GM12878 (cell line): ENCODE results near the gene LPCAT3. TPM values are rescaled to one million over a fixed set of nuclear protein-coding genes. Genes with fewer than 3 reads are reported as not detected.

Experiments
- ATAC-seq: fragments of 200-7000 bp; cut with Tn5 transposase; 3 replicates; pipeline ENCODE4 v1.9.1; 2020; ENCODE audit warnings: mild to moderate bottlenecking, moderate library complexity
- BruUV-seq: library from RNA; stranded (reverse); fragments of 400-500 nt; replicated peaks from 2 replicates; lab custom pipeline; 2021; lab: Mats Ljungman, UMichigan
- CTCF ChIA-PET: fragments of 300-600 bp; sonication (Branson Sonifier 250); formaldehyde crosslinking; extraction: SDS; loops from one replicate; lab custom pipeline; 2021; ENCODE audit warnings: inconsistent platforms; lab: Yijun Ruan, JAX
- POLR2A ChIA-PET: fragments of 350-600 bp; formaldehyde crosslinking; extraction: SDS; loops from one replicate; lab custom pipeline; 2021; ENCODE audit warnings: inconsistent platforms; lab: Charles Lee
- RAD21 ChIA-PET: fragments of 300-600 bp; sonication (Branson Sonifier 250); formaldehyde crosslinking; loops from one replicate; lab custom pipeline; 2023; ENCODE audit warnings: antibody characterized with exemption; ENCODE audit not compliant: unreplicated experiment; lab: Charles Lee
- SMC1A ChIA-PET: fragments of 300-600 bp; sonication (Branson Sonifier 250); formaldehyde crosslinking; loops from one replicate; lab custom pipeline; 2023; ENCODE audit not compliant: unreplicated experiment, uncharacterized antibody; lab: Charles Lee
- DNase-seq: peaks from one replicate; pipeline ENCODE4 v3.0.0-alpha.2; 2011; ENCODE audit warnings: low read depth, low spot score
- FAIRE-seq: peaks from 3 replicates; lab custom pipeline; 2011; peaks lifted over from hg19 to GRCh38; lab: Jason Lieb, UNC
- H2AFZ ChIP-seq: 2 replicates; pipeline ENCODE4 v1.6.0; 2011; ENCODE audit warnings: low read depth, low read length, control low read depth; ENCODE audit not compliant: control insufficient read depth
- H3K27ac ChIP-seq: 2 replicates; pipeline ENCODE4 v1.5.1; 2011; ENCODE audit warnings: control low read depth; ENCODE audit not compliant: control insufficient read depth, insufficient read depth
- H3K27me3 ChIP-seq, 2 experiments: replicated peaks in 1 of 2; 2 replicates each; pipeline versions ENCODE4 v1.6.0 to v1.6.1; 2011; ENCODE audit warnings: low read length in 1 of 2; ENCODE audit not compliant: control insufficient read depth in 2 of 2, insufficient read depth in 2 of 2
- H3K36me3 ChIP-seq, 2 experiments: 2 replicates each; pipeline ENCODE4 v1.5.1; 2011; ENCODE audit warnings: low read length in 1 of 2; ENCODE audit not compliant: control insufficient read depth in 2 of 2, insufficient read depth in 2 of 2
- H3K4me1 ChIP-seq: 2 replicates; pipeline ENCODE4 v1.6.1; 2011; ENCODE audit warnings: mild to moderate bottlenecking, low read length, moderate library complexity, mixed read lengths; ENCODE audit not compliant: control insufficient read depth, insufficient read depth
- H3K4me2 ChIP-seq: 2 replicates; pipeline ENCODE4 v1.6.0; 2011; ENCODE audit warnings: control low read depth; ENCODE audit not compliant: control insufficient read depth, insufficient read depth
- H3K4me3 ChIP-seq: fragments of 200-600 bp; sonication (generic); 2 replicates; pipeline ENCODE4 v1.5.1; 2016
- H3K79me2 ChIP-seq: 2 replicates; pipeline ENCODE4 v1.6.0; 2011; ENCODE audit warnings: low read length; ENCODE audit not compliant: control insufficient read depth, insufficient read depth
- H3K9ac ChIP-seq: 2 replicates; pipeline ENCODE4 v1.8.0; 2011; ENCODE audit warnings: low read length, control low read depth, mixed read lengths; ENCODE audit not compliant: control insufficient read depth, insufficient read depth
- H3K9me3 ChIP-seq: replicated peaks from 3 replicates; pipeline ENCODE4 v1.5.1; 2011; ENCODE audit warnings: mild to moderate bottlenecking, low read length; ENCODE audit not compliant: control insufficient read depth, insufficient read depth
- H4K20me1 ChIP-seq: 2 replicates; pipeline ENCODE4 v1.6.0; 2011; ENCODE audit not compliant: control insufficient read depth, insufficient read depth
- BRCA1 ChIP-seq: IDR thresholded peaks from 2 replicates; pipeline ENCODE4 v1.6.1; 2011; ENCODE audit warnings: low read depth, low read length, improper control_type of control experiment
- CBX5 ChIP-seq: sonication (generic); IDR thresholded peaks from 2 replicates; pipeline ENCODE4 v1.6.1; 2016; ENCODE audit warnings: low read depth, moderate library complexity, mild to moderate bottlenecking, inconsistent platforms
- CHD2 ChIP-seq: IDR thresholded peaks from 2 replicates; pipeline ENCODE4 v1.6.1; 2011; ENCODE audit warnings: low read depth, low read length, improper control_type of control experiment, borderline replicate concordance
- GATAD2B ChIP-seq: fragments of 450-650 bp; conservative IDR thresholded peaks from 2 replicates; pipeline ENCODE4 v1.6.1; 2017; ENCODE audit warnings: low read depth, mild to moderate bottlenecking, moderate library complexity
- HDAC2 ChIP-seq: fragments of 200-600 bp; sonication (generic); IDR thresholded peaks from 2 replicates; pipeline ENCODE4 v1.6.1; 2017
- HDAC6 ChIP-seq: fragments of 200-600 bp; sonication (generic); IDR thresholded peaks from one replicate; pipeline ENCODE4 v1.8.0; 2017; ENCODE audit warnings: antibody characterized with exemption; ENCODE audit not compliant: unreplicated experiment
- HDGF ChIP-seq: fragments of 450-650 bp; IDR thresholded peaks from 2 replicates; pipeline ENCODE4 v1.6.1; 2016; ENCODE audit warnings: antibody characterized with exemption
- JUND ChIP-seq: IDR thresholded peaks from 2 replicates; pipeline ENCODE4 v1.6.1; 2012; ENCODE audit warnings: low read depth, mild to moderate bottlenecking, low read length, improper control_type of control experiment, moderate library complexity
- NBN ChIP-seq: fragments of 450-650 bp; IDR thresholded peaks from 2 replicates; pipeline ENCODE4 v1.6.1; 2016
- NR2C1 ChIP-seq: fragments of 450-650 bp; IDR thresholded peaks from 2 replicates; pipeline ENCODE4 v1.6.1; 2017; ENCODE audit warnings: antibody characterized with exemption, mild to moderate bottlenecking, moderate library complexity
- POLR2AphosphoS2 ChIP-seq: IDR thresholded peaks from 2 replicates; pipeline ENCODE4 v1.6.1; 2011; ENCODE audit warnings: low read depth, mild to moderate bottlenecking, low read length, improper control_type of control experiment, moderate library complexity
- TBL1XR1 ChIP-seq: IDR thresholded peaks from 2 replicates; pipeline ENCODE4 v1.6.1; 2012; ENCODE audit warnings: low read depth, low read length, improper control_type of control experiment
- ZBTB4 ChIP-seq: fragments of 450-650 bp; formaldehyde crosslinking; IDR thresholded peaks from 2 replicates; pipeline ENCODE4 v1.4.0; 2022; ENCODE audit warnings: mild to moderate bottlenecking, moderate library complexity
- ZBTB40 ChIP-seq: fragments of 450-650 bp; IDR thresholded peaks from 2 replicates; pipeline ENCODE4 v1.6.1; 2016; ENCODE audit warnings: mild to moderate bottlenecking, moderate library complexity, borderline replicate concordance
- ZNF207 ChIP-seq: fragments of 450-650 bp; IDR thresholded peaks from 2 replicates; pipeline ENCODE4 v1.6.1; 2014; ENCODE audit warnings: antibody characterized with exemption, mild to moderate bottlenecking, borderline replicate concordance
- WGBS: methylation state at CpG from one replicate; pipeline ENCODE4 v1.1.6; 2016; ENCODE audit warnings: low lambda C conversion rate; ENCODE audit not compliant: insufficient replicate concordance, insufficient coverage; ENCODE audit errors: missing lambda C conversion rate; 5-methylcytosine and 5-hydroxymethylcytosine counted together
- in situ Hi-C: fragments of 300-500 bp; cut with MboI; formaldehyde crosslinking; loops from 9 replicates; pipeline ENCODE4 v1.14.3; 2018; ENCODE audit warnings: mixed read lengths
- intact Hi-C: fragments of 100-400 bp; cut with micrococcal nuclease; formaldehyde crosslinking; loops from one replicate; pipeline ENCODE4 v1.14.2; 2022; ENCODE audit not compliant: unreplicated experiment
- polyA plus RNA-seq, 11 experiments: library from polyadenylated mRNA; depleted of rRNA in 4 of 11; unstranded in 6 of 11; stranded (reverse) in 5 of 11; fragments of >200 nt; fragmentation: Nextera tagmentation in 4 of 11; fragmentation: Illumina TruSeq in 1 of 11; extraction: Ambion mirVana in 4 of 11; extraction: Trizol in 1 of 11; gene quantifications; 1 replicate in 1 of 11; 2 replicates in 10 of 11; pipeline versions ENCODE4 v1.2.1 to v1.2.3, GENCODE V29; 2011 to 2016; ENCODE audit warnings: inconsistent platforms in 2 of 11, missing spikeins in 2 of 11, low read depth in 1 of 11
- total RNA-seq, 4 experiments: library from RNA; depleted of rRNA in 3 of 4; stranded (reverse); fragments of >200 nt in 3 of 4; fragmentation: Illumina TruSeq in 1 of 4; extraction: Trizol in 1 of 4; gene quantifications; 2 replicates each; pipeline versions ENCODE4 v1.2.1 to v1.2.3, GENCODE V29; 2013 to 2021

LPCAT3 gene
- total and polyA plus RNA-seq, 10 of the 15 experiments (the other 5 are each of a cell fraction or from before 2014, with no cell fraction given): 2.6 to 48.3 (median 23.0) TPM

GRCh38 chr12:6961695-6962284 lies 56.5 kb downstream of the LPCAT3 start:
- Histone ChIP-seq H3K27ac (peak overlapping the region; percentile 99), H3K4me1 (peaks cover 65% of the 10 kb centered on the region), H3K36me3 (peaks cover 20 to 34% of the 10 kb centered on the region in 2 experiments), H2AFZ (peak overlapping the region; percentile 46), H3K9ac (peak overlapping the region; percentile 91), H3K4me2 (peak overlapping the region; percentile 99; the same call in 1 of the 2 replicates), H3K79me2 (peaks cover 44% of the 10 kb centered on the region), H3K4me3 (peak overlapping the region; percentile 37), H3K27me3 (no peaks in the 10 kb centered on the region), H3K9me3 (no peaks in the 10 kb centered on the region), H4K20me1 (no peaks in the 10 kb centered on the region)
- ChIA-PET CTCF (interaction anchor here (0.8 to 13.2 kb wide), 11 partner anchors 14 to 152 kb away, joined by 3 to 645 read pairs (median 5); partner anchors contain the start of genes C12orf57, LPCAT3, PTPN6 and RNU7-1), RAD21 (interaction anchor here (0.5 to 13.5 kb wide), 9 partner anchors 10 to 150 kb away, joined by 3 to 426 read pairs (median 4); partner anchors contain the start of genes C12orf57, PTPN6, RNU7-1 and SPSB2), SMC1A (interaction anchor here (0.9 to 13.2 kb wide), 8 partner anchors 14 to 151 kb away, joined by 3 to 395 read pairs (median 4); partner anchors contain the start of genes C12orf57, CDCA3, PTPN6 and RNU7-1), POLR2A (interaction anchor here (0.5 to 13.5 kb wide), 4 partner anchors 17 to 35 kb away, joined by 4 to 524 read pairs (median 5); partner anchors contain the start of genes C12orf57, PTPN6 and RNU7-1)
- intact Hi-C loops: loop anchor here (1.0 to 5.0 kb wide), 2 partner anchors 8 to 151 kb away; no protein-coding TSS in a partner anchor
- in situ Hi-C loops: loop anchor here (5.0 to 25.0 kb wide), 2 partner anchors 151 to 1676 kb away; no protein-coding TSS in a partner anchor
- ATAC-seq (peak; percentile 28), DNase-seq (no peak), FAIRE-seq (no peak)
- no TSS peak for BruUV-seq
- WGBS: 0% methylated on average over 16 of the region's 16 CpGs
- TF ChIP-seq POLR2AphosphoS2: peak; percentile 34; the same call in 1 of the 2 replicates
- no peak for TF ChIP-seq NR2C1
- TF ChIP-seq ZBTB4 (CRISPR knock-in tag): no peak
- 0 out of 2 replicates have a peak, but pooled peaks have one; percentile 44 for TF ChIP-seq NBN
- no peak for TF ChIP-seq JUND
- TF ChIP-seq HDAC2: no peak
- no peak for TF ChIP-seq ZNF207
- TF ChIP-seq HDAC6: no peak
- TF ChIP-seq BRCA1: no peak
- TF ChIP-seq GATAD2B: no peak; the same call in 1 of the 2 replicates
- no peak for TF ChIP-seq CBX5
- no peak for TF ChIP-seq CHD2
- TF ChIP-seq ZBTB40: no peak; the same call in 1 of the 2 replicates
- TF ChIP-seq TBL1XR1: 0 out of 2 replicates have a peak, but pooled peaks have one; percentile 8
- no peak for TF ChIP-seq HDGF
